UCSD-AML1 (cell line): Measurements from ENCODE around the gene H2AZ2.
A peak's percentile ranks its signal among the peaks of the same experiment; 100 is the strongest.

Experiments
- DNase-seq: peaks from one replicate; lab custom pipeline; 2025; ENCODE audit not compliant: unreplicated experiment; lab: John Stamatoyannopoulos, UW

The H2AZ2 gene

GRCh38 chr7:44847920-44848634 lies at the start of gene H2AZ2:
Gene H2AZ2, minus strand, starts transcription at chr7:44848087. Its CDS starts 116 bp downstream, at chr7:44847971.
- DNase-seq = peak; percentile 96

GRCh38 chr7:44897309-44897708 lies 49.4 kb upstream of the H2AZ2 start:
- DNase-seq = no peak

GRCh38 chr7:44894888-44895580 lies 47.1 kb upstream of the H2AZ2 start:
- DNase-seq = no peak

DNA sequence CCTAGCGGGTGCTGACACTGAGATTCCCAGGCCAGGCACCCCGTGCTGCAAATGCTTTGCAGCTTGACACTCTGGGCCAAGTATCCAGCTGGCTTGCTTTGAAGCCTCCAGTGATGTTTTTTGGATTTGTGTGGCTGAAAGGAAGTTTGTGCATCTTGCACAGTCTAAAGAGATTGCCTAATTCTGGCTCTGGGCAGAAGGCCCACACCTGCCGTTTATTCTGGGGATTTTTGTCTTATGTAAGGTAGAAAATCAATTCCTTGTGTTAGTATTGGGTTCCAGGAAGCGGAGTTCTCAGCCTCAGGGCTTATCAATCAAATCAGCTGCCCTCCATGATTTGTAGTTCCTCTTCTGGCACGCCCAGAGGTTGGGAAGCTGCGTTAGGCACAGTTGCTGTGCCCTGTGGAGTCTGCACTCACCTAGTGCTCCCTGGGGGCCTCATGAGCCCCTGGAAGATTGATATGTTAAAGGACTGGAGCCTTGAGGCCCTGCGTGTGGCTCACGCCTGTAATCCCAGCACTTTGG lies 45.9 kb upstream of the H2AZ2 start:
- no peak for DNase-seq

GRCh38 chr7:44891791-44892190 lies 43.9 kb upstream of the H2AZ2 start:
- no peak for DNase-seq

- DNase-seq = no peak
Observed at GRCh38 chr7:44891372-44891771, 43.5 kb upstream of the H2AZ2 start.

- no peak for DNase-seq
Observed at GRCh38 chr7:44889086-44889781, 41.3 kb upstream of the H2AZ2 start.

DNA sequence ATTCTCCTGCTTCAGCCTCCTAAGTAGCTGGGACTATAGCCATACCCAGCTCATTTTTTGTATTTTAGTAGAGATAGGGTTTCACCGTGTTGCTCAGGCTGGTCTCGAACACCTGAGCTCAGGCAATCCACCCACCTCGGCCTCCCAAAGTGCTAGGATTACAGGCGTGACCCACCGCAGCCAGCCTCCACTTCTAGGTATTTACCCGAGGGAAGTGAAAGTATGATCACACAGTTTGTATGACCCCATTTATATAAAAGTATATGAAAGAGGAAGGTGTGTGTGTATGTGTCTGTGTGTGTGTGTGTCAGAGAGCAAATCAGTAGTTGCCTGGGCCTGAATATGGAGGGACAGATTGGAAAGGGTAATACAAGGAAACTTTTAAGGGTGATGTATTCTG lies 39.4 kb upstream of the H2AZ2 start:
- no peak for DNase-seq

- peak; percentile 88 for DNase-seq
Observed at GRCh38 chr7:44885394-44886317, 37.8 kb upstream of the H2AZ2 start, which contains the start of gene PURB. Gene PURB, minus strand, starts transcription at chr7:44885530. Its CDS starts 182 bp downstream, at chr7:44885348.

- DNase-seq = peak; percentile 26
Observed at GRCh38 chr7:44884621-44885393, 36.9 kb upstream of the H2AZ2 start.

GRCh38 chr7:44883961-44884620 lies 36.2 kb upstream of the H2AZ2 start:
- no peak for DNase-seq

DNA sequence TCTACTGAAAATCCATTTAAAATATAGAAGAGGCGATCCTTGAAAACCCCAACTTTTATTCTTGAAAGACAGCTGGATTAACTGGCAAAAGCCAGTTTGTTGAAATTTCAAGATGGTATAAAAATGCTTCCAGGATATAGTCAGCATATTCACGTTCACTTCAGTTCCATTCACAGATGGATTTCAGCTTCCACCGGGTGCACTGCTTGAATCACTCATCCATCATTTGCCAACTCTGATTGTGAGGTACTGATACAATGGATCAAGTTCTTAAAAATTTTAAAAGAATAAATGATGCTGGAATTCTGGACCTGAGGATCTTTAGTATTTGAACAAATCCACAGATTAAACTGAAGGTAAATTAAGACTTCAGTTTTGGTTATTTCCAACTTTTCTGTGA lies 35.0 kb upstream of the H2AZ2 start:
- DNase-seq = no peak

GRCh38 chr7:44881610-44882009 lies 33.7 kb upstream of the H2AZ2 start:
- DNase-seq = no peak

DNA sequence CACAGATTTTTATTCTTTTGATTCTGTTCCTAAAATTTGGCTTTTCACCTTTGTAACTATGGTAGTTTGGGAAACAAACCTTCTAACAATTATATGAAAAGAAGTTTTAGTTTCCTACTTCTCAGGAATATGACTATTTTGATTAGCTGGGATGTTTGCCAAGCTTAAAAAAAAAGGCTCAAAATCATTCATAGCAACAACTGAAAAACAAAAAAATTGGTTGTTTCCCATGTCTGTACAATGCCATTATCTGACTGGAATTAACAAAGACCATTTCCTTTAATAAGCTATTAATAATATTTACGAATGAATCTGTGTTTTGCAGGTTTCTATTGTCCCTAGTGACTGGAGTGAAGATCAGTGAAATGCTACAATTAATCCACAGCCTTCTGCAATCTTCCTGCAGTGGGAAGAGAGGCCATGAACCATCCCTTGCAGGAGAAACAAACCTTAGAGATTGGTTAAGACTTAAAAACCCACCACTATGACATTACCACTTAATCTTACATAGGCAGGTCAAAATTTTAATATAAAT lies 33.2 kb upstream of the H2AZ2 start:
- DNase-seq = no peak

- no peak for DNase-seq
Observed at GRCh38 chr7:44880317-44881018, 32.6 kb upstream of the H2AZ2 start.

DNA sequence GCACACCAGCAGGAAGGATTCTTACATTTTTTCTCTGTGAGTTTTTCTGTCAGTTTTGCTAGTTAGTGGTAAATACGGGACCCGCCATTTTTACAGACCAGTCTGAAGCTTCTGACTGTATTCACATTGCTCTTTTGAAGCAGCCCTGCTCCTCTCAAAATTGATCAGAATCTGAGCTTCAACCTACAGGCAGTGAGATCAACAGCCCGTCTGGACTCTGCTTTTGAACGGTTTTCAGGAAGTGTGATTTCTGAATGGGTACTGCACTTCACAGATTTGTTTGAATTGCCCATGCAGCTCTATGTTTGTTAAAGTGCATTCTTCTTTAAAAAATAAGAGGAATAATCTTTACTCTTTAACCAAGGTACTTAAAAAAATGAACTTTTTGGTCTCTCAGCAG lies 28.5 kb upstream of the H2AZ2 start:
- DNase-seq = no peak

GRCh38 chr7:44875241-44875640 lies 27.4 kb upstream of the H2AZ2 start:
- no peak for DNase-seq

DNA sequence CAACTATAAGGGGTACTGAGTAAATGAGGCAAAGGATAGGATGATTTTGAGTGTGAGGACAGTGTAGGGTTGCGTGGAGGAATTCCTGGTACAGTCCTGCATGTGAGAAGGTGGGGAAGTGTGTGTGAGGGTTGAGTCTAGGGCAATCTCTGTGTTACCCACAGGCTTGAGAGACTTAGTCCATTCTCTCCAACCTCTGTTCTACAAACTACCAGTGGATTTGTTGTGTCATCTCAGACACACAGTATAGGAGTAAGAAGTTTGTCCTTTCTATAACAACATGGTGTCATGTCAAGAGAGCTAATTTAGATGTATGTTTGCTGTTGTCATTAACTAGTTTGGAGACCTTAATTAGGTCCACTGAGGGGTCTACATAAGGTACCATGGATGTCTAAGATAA lies 24.9 kb upstream of the H2AZ2 start:
- no peak for DNase-seq
